ENCODE data around the gene CSGALNACT2.
A peak's percentile ranks its signal among the peaks of the same experiment; 100 is the strongest.

CSGALNACT2 gene

DNA sequence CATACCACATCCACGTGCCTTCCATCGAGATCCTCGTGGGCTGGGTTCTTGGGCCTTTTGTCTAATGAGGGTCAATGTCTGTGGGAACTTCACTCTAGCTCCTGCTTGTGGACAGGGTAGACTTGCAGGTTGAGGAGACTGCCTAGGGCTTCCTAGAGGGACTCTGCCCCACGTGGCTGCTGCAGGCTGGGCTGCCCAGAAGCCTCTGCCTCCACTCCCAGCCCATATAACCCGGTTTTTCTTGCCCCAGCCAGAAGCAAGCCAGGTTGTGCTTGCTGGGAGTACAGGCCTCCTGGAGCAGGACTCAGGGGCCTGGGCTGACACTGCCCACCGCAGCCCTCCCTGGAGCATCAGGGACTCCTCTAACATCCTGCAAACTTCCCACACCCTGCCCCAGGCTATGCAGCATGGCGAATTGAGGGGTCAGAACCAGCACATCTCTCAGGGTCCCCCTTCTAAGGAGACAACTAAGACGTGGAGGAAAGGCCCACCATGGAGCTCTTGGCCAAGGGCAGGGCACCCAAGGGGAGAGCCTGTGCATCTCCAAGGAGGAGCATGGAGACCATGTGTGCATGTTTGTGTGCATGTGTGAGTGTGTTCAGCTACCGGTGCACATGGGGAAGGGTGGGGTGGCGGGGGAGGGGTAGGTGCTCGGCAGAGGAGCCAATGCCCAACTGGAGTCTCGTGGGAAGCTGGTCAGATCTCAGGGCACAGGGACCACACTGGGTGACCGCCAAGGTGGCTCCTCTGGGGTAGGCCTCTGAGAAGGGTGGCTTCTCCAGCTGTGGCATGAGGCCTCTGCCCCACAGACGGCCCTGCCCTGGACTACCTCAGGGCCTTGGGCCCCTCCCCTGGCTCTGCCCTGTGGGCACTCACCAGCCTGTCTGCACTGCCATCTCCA lies 66.0 kb downstream of the CSGALNACT2 start:
- peak; percentile 2 for DNase-seq

DNA sequence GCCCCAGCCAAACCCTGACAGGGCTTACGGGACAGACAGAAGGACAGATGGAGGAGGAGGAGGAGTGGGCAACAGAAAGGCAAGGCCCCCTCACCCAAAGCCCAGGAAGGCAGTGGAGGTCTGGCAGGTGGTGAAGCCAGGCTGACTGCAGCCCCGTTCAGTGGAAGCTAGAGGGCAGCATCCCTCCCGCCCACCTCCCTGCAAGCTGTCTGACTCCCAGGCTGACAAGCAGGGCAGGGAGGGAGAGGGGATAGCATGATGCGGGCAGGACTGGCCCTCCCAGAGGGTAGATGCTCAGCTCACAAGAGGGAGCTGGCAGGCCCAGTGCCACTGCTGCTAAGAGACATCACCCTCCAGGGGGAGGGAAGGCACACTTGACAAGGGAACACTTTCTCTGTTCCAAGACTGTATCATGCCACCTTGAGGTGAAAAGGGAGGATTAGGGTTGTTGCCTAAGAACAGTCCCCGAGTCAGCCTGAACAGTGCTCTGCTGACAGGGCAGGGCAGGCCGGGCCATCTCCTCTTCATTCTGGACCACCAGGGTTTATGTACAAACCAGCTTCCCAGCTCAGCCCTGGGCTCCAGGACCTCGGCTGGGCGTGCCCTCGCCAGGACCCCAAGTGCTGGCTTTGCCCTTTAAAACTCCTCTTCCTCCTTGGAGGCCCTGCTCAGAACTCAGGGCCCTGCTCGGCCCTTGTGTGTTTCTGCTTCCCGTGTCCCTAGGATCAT lies 66.9 kb downstream of the CSGALNACT2 start:
- DNase-seq = peak; percentile 70

DNA sequence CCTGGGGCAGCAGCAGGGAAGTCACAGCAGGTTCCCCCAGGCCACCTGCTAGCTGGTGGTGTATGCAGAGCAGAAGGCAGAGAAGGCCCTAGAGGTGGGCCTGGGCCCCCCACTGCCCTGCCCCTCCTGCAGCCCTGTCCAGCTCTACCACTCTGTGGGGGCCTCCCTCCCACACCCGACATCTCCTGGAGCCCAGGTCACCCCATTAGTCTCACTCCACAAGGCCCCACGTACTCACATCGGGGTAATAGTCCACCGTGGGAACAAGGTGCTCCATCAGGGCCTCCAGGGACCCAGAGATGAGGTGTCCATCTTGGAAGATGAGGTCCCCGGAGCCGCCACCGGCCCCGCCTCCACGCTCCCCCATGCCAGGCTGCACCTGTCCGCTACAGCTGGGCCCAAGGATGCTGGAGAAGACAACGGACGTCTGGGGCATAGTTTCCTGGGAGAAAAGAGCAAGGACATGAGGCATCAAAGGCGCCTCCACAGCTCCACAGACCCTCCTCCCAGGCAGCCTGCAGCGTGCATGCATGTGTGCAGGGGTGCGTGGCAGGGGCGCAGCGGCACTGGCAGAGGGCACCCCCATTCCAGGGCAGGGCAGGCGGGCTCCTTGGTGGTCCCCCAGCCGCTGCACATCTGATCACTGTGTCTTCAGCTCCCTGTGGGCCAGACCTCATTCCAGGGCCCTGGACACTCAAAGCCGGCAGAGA lies 67.6 kb downstream of the CSGALNACT2 start:
- peak; percentile 1 for DNase-seq

DNA sequence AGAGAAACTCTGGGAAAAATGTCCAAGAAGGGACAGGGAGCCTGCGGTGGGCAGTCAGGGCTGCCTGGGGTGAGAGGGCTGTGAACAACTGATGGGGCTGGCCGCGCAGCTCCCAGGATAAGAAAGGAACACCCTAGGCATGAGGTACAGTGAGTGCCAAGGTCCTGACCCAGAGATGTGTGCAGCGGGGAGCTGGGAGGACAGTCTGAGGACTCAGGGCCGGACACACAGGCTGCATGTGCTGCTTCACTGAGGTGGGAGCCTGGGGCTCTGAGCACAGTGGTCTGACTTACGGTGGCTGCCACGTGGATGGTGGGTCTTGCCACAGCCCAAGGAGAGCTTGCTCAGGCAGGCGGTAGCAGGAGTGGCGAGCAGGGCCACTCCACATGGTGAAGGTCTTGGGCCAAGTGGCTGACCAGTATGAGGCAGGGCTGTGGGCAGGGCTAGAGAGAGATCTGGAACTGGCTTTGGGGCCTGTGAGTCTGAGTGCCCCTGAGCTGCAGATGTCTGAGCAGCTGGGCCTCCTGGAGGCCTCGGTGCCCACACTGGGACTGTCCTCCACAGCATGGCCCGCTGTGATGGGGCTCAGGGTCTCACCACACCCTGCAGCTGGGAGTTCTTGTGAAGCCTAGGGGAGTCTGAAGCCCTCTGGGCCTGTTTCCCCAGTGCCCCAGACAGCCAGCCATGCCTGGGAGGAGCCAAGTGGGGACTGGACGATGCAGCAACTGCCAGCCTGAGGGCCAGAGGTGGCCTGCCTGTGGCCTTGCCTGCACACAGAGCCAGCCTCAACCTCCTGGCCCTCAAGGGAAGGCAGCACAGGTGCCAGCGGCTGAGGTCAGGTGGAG lies 68.4 kb downstream of the CSGALNACT2 start:
- peak; percentile 1 for DNase-seq

DNA sequence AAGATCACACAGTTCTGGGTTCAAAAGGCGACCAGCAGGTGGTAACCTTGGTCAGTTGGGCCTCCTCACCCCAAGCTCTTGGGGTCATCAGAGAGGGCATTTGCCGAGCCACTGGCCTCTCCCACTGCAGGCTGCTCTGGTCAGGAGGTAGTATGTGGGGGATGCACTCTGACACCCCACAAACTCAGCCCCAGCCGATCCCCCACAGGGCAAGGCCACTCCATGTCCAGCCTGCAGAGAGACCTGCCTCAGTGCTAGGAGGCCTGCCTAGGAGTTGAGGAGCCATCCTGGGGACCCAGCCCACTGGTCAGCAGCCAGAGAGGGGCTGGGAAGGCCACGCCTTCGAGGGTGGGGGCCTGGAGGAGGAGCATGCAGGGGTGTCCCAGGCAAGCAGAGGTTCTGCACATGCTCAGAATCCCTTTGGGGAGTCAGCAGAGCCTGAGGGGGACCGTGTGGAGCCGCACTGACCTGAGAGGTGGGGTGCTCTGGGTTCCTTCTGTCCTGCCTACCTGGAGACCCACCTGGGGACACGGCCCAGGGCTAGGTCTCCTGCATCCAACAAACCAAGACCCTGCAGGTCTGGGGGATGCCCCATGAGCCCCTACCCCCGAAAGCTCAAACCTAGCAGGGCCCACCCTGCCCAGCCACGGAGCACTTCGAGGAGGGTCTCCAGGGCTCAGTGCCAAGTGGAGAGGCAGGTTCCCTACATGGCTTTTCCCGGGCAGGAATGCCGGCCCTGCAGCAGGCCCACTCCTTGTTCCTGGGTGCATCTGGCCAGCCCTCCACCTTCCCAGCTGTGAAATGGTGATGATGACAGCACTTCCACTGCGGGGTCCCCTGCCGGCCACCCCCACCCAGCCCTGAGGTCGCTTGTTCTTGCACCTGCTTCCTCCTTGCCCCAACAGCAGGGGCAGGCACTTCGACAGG lies 70.2 kb downstream of the CSGALNACT2 start:
- peak; percentile 1 for DNase-seq

DNA sequence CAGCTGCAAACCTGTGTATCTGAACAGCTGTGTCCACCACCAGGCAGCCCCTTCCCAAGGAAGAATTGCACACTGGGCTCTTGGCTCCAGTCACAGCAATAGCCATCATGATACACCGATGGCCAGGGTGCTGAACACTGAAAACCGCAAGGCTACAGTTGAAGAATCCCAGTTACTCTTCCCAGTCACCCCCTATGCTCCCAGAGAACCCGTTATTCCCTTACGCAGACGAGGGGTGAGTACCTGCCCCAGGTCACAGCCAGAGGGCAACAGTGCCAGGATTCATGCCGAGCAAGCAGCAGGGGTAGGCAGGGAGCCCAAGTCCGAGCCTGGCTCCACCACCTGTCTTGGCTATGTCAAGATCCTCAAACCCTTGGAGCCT lies 70.8 kb downstream of the CSGALNACT2 start:
- DNase-seq = no peak

DNA sequence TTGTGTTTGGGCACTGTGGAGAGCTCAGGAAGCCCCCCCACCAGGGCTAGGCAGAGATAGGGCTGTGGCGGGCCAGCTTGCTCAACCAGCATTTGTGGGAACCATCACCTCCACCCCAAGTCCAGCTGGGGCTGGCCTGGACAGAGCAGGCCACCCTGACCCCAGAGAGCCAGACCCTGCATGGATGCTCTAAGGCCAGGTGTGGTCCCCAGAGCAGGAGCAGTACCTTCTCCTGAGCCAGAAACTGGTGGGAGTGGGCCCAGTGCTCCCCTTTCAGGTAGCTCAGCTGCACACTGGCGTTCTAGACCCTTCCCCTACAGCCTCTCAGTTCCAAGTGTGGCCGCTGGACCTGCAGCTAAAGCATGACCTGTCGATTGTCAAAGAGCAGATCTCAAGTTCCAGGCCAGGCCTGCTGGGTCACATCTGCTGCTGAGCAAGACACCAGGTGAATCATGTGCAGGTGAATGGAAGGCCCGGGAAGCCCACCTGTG lies 71.5 kb downstream of the CSGALNACT2 start:
- DNase-seq = no peak

DNA sequence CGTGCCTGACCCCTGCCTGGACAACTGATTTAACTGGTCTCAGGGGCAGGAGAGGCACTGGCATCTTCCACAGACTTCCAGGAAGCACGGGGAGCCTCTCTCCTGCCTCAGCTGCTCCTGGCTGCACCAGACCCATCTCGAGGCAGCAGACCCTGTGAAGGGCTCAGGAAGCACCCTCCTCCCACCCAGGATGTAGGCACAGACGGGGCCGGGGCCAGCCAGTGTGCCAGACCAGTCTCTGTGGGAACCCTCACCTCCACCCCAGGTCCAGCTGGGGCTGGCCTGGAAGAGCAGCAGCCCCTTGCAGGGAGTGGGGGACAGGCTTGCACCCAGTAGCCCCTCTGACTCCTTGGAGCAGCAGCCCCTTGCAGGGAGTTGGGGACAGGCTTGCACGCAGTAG lies 72.3 kb downstream of the CSGALNACT2 start:
- no peak for DNase-seq

DNA sequence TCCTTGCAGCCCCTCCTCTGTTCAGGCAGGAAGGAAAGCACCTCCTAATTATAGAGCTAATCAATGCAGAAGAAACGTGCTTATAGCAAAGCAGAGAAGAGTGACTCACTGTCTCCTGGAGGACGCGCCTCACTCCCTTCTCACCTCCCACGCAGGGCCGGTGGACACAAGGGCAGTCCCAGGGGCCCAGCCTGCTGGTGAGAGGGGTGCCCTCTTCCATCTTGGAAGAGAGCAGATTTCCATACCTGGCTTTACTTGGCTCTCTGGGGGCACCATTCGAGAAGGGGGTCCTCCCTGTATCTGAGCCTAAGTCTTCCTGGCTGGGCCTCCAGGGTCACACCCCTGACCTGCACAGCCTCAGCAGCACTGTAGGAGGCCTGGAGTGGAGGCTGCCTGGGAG lies 72.8 kb downstream of the CSGALNACT2 start:
- no peak for DNase-seq

DNA sequence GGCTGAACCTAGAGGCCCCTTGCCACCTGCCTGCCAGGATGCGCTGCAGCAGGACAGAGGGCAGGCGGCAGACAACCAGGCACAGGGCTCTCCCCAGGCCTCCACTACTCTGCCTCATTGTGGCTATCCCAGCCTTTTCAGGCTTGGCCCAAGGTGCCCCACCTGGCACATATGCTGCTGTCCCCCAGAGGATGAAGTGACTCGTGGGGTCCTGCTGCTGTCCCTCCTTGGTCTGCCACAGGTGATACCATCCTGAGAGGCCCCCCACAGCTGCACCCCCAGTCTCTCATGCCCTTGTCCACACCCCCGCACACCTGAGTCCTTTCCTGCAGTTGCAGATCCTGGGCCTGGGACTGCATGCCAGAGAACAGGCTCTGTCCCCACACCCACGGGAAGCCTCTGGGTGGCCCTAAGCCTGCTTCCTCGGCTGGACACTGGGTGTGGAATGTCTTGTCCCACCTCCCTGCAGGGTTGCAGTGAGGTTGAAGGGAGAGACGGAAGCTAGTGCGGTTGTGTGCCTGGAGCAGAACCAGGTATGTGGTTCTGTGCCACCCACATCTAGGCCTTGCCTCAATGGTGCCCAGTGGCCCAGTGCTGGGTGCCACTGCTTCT lies 73.3 kb downstream of the CSGALNACT2 start:
- DNase-seq = no peak

DNA sequence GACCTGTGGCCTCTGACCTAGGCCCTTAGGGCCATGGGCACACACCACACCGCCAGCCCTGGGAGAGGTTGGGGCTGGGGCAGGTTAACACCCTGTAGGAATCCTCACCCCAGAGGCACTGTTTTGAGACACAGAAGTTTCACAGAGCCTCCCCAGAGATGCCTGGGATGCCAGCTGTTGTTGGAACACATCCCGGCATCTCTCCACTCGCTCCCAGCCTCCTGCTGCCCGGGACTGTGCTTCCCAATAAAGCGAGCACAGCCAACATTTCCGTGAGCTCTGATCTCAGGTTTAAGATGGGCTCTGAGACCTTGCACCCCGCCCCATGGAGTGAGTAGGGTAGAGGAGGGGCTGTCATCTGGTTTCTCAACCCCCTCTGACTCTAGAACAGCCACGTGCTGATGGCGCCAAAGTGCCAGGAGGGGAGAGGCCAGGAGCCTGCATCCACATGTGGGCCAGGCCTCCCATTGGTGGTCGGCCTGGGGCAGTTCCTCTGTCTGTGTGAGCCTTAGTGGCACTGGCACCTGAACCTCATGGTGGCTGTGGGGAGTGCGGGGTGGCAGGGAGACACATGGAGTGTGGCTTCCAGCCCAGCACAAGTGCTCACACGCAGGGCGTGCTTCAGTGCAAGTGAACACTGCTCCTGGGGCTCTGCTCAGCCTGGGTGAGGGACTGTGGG lies 73.9 kb downstream of the CSGALNACT2 start:
- DNase-seq = no peak

DNA sequence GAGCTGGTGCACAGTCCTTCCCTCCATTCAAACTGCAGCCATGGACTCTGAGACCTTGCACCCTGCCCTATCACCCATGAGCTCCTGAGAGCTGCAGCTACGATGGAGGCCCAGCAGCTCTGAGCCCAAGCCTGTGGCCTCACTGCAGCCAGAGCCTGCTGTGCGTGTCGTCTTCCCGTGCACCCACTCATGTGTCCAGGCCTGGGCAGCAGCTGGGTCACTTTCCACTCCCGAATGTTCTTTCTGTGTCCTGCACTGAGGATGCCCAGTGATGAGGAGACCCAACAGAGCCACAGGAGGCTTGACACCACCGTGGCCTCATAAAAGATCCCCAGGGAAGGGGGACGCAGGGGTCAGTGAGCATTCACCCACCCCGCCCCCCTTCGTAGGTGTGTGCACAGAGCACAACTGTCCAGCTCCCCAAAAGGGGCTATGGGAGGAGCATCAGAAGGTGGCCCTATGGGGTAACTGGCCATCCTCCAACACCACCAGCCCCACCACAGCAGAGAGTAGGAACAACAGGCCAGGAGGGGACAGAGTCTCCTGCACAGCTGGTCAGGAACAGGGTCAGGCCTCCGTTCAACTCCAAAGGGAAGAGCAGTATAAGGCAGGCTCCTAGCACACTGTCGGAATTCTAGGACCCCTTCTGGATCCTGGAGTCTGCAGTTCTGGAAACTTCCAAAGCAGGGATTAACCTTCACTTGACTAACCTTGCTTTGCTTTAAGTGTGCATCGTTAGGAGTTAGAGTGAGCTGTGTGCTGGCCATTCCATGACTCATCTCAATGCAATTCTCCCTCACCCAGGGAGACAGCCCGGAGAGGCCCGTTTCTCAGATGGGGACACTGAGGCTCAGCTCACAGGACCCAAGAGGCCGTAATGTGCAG lies 76.1 kb downstream of the CSGALNACT2 start:
- no peak for DNase-seq

DNA sequence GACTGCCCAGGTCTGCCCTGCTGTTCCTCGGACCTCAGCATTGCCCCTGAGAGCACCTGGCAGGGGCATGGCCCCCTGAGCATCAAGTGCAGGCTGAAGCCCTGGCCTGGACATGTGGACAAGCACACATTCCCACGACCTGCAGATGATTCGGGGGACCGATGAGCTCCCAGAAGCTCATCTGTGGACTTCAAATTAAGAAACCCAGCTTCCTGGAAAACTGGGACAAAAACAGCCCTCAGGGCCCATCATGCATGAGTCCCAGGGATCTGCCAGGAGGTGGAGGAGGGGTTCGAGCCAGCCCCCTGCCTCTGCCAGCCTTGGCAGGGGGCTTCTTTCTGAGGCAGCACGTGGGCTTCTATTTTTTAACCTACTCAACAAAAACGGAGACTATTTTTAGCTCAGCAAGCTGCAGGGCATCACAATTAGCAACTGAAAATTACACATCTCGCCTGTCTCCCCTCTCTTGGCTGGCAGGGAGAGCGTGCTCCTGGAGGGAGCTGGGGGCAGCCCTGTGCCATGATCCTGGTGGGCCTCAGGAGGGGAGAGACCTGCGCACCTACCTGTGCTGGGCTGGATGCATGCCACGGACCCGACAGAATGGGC lies 76.8 kb downstream of the CSGALNACT2 start:
- no peak for DNase-seq

DNA sequence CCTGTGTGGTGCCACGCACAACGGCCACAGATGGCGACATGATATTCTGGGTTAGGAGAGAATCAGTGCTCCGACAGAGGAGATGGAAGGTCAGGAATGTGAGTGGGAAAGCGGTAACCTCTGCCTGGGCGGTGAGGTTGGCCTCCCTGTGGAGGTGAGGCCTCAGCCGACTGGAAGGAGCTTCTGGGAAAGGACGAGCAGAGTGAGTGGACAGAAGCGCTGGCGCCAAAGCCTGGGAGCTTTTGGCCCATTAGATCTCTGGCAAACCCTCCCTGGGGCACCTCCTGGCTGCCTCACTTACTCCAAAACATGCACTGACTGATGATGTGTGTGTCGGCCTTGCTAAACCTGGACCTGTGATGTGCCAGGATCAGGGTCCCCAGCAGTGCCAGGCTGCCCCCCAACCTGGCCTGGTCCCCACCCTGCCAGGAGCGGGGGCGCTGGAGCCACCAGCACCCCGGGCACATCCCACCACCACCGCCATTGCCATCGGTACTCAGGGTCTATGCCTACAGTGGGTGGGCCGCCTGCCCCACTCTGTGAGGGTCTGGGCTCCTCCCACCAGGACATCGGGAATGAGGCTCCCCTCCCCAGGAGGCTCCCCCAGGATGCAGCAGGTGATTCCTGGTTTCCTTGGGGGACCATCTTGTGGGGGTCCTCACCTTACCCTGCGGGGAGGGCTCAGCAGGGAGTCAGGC lies 77.7 kb downstream of the CSGALNACT2 start:
- DNase-seq = no peak

DNA sequence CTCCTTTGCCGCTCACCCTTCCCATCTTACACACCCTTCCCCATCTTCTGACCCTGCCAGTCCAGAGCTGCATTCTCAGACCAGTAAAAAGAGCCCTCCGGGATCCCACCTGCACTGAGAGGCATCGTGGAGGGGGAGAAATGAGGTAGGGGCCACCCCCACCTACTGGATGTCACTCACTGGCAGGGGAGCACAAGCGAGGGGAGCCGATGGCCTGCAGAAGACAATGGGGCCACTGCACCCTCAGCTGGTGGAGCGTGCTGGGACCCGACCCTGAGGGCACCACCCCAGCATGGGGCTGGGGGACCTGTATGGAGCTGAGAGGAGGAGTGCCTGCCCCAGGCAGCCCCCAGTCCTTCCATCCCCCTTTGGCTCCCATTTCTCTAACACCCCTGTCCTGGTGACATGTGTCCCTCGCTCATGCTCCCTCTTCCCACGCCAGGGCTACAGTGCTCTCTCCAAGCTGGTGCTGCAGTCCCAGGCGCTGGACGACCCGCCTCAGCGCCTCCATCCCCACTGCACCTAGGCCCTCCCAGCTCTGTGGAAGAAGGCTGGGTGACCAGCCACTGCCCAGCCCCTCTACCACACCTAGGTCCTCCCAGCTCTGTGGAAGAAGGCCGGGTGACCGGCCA lies 78.8 kb downstream of the CSGALNACT2 start:
- DNase-seq = no peak

DNA sequence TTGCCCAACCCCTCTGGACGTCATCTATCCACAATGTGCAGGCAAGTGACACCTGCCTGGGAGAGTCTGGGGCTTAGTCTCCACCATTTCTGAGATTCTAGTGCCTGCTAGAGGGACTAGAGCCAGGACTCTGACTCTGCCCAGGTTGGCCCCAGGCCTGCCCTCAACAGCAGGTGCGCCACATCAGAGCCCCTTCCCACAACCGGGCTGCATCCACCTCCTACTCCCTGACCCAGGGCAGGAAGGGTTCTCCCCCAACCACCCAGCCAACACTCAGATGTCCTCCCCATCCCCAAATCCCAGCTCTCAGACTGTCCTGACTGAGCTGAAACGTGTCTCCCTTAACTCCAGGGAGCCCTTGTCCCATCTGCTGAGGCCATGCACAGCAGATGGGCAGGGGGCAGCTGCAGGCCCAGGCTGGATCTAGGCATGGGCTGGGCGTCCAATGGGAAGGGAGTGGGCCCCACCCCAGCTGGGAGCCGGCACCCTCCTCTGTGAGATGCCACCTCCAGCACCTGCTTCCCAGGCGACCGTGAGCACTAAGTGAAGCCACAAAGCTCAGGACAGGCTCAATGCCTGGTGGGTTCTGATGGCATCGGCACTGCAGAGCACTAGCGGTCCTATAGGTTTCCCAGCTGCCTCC lies 79.4 kb downstream of the CSGALNACT2 start:
- no peak for DNase-seq
